Hepatocyte (in vitro differentiated cells): ENCODE measurements around the gene PWWP2B.

Source experiments
- EZH2phosphoT487 ChIP-seq: fragments of 200-600 bp; sonication (generic); IDR thresholded peaks from one replicate; pipeline ENCODE4 v1.6.1; 2018; ENCODE audit warnings: antibody characterized with exemption, mild to moderate bottlenecking, low read depth, moderate library complexity; ENCODE audit not compliant: unreplicated experiment, severe bottlenecking
- TF ChIP-seq, protein P1 (sequence below): fragments of 200-600 bp; sonication (generic); IDR thresholded peaks from 2 replicates; pipeline ENCODE4 v1.5.1; 2016; ENCODE audit warnings: antibody characterized with exemption, mild to moderate bottlenecking; ENCODE audit not compliant: poor library complexity

- TF ChIP-seq EZH2phosphoT487, result no peak
- TF ChIP-seq, protein P1, sequence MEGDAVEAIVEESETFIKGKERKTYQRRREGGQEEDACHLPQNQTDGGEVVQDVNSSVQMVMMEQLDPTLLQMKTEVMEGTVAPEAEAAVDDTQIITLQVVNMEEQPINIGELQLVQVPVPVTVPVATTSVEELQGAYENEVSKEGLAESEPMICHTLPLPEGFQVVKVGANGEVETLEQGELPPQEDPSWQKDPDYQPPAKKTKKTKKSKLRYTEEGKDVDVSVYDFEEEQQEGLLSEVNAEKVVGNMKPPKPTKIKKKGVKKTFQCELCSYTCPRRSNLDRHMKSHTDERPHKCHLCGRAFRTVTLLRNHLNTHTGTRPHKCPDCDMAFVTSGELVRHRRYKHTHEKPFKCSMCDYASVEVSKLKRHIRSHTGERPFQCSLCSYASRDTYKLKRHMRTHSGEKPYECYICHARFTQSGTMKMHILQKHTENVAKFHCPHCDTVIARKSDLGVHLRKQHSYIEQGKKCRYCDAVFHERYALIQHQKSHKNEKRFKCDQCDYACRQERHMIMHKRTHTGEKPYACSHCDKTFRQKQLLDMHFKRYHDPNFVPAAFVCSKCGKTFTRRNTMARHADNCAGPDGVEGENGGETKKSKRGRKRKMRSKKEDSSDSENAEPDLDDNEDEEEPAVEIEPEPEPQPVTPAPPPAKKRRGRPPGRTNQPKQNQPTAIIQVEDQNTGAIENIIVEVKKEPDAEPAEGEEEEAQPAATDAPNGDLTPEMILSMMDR, result no peak
Measured at GRCh38 chr10:132393695-132394181, 3.3 kb upstream of the PWWP2B start.
